Breast epithelium (tissue), 3 donors: ENCODE measurements around the gene C5.

ENCODE experiments used
- CTCF ChIP-seq, 3 donors: fragments of 450-650 bp; IDR thresholded peaks; one replicate each; pipeline ENCODE4 v1.5.1; 2016 to 2017; ENCODE audit warnings: antibody characterized with exemption in 3 of 3, mild to moderate bottlenecking in 3 of 3, moderate library complexity in 3 of 3
- POLR2AphosphoS5 ChIP-seq, 3 donors: sonication (generic); formaldehyde crosslinking; IDR thresholded peaks; one replicate each; pipeline ENCODE4 v1.6.1; 2017; ENCODE audit warnings: antibody characterized with exemption in 3 of 3

- TF ChIP-seq CTCF (IDR thresholded peaks at IDR 0.05) (no peak), POLR2AphosphoS5 (IDR thresholded peaks at IDR 0.05) (no peak)
Measured at GRCh38 chr9:120909904-120910303, 140.2 kb downstream of the C5 start.
